Hepatocyte (in vitro differentiated cells): ENCODE measurements around the gene SCN2A. TPM values are rescaled to one million over a fixed set of nuclear protein-coding genes. Genes with fewer than 3 reads are reported as not detected.

Experiments
- DNase-seq: peaks from one replicate; pipeline ENCODE4 v3.0.0-alpha.2; 2016; ENCODE audit warnings: low spot score
- H2AFZ ChIP-seq: fragments of 200-600 bp; sonication (generic); 2 replicates; pipeline ENCODE4 v1.6.0; 2016; ENCODE audit warnings: antibody characterized with exemption, mild to moderate bottlenecking
- H3K27ac ChIP-seq: fragments of 200-600 bp; sonication (generic); 2 replicates; pipeline ENCODE4 v1.5.1; 2016; ENCODE audit warnings: mild to moderate bottlenecking
- H3K27me3 ChIP-seq: fragments of 200-600 bp; sonication (generic); 2 replicates; pipeline ENCODE4 v1.6.1; 2016
- H3K36me3 ChIP-seq: fragments of 200-600 bp; sonication (generic); replicated peaks from 2 replicates; pipeline ENCODE4 v1.5.1; 2016; ENCODE audit warnings: low read depth; ENCODE audit not compliant: insufficient read depth
- H3K4me1 ChIP-seq: fragments of 200-600 bp; sonication (generic); 2 replicates; pipeline ENCODE4 v1.5.1; 2016; ENCODE audit warnings: mild to moderate bottlenecking, moderate library complexity; ENCODE audit not compliant: insufficient read depth
- H3K4me2 ChIP-seq: fragments of 200-600 bp; sonication (generic); 2 replicates; pipeline ENCODE4 v1.6.0; 2016
- H3K4me3 ChIP-seq: fragments of 200-600 bp; sonication (generic); 2 replicates; pipeline ENCODE4 v1.5.1; 2016; ENCODE audit warnings: mild to moderate bottlenecking
- H3K79me2 ChIP-seq: fragments of 200-600 bp; sonication (generic); 2 replicates; pipeline ENCODE4 v1.6.0; 2017; ENCODE audit warnings: mild to moderate bottlenecking
- H3K9me2 ChIP-seq: fragments of 200-600 bp; sonication (generic); replicated peaks from 2 replicates; pipeline ENCODE4 v1.6.0; 2017; ENCODE audit warnings: mild to moderate bottlenecking; ENCODE audit not compliant: insufficient read depth
- H3K9me3 ChIP-seq: fragments of 200-600 bp; sonication (generic); 2 replicates; pipeline ENCODE4 v1.5.1; 2016; ENCODE audit warnings: low read depth, mild to moderate bottlenecking
- H4K20me1 ChIP-seq: fragments of 200-600 bp; sonication (generic); 2 replicates; pipeline ENCODE4 v1.6.0; 2016; ENCODE audit warnings: mild to moderate bottlenecking; ENCODE audit not compliant: insufficient read depth, poor library complexity, severe bottlenecking
- CTCF ChIP-seq: fragments of 200-600 bp; sonication (generic); IDR thresholded peaks from 2 replicates; pipeline ENCODE4 v1.5.1; 2016; ENCODE audit warnings: antibody characterized with exemption, mild to moderate bottlenecking; ENCODE audit not compliant: poor library complexity
- EZH2 ChIP-seq: fragments of 200-600 bp; sonication (generic); IDR thresholded peaks from 2 replicates; pipeline ENCODE4 v1.6.1; 2016; ENCODE audit warnings: antibody characterized with exemption, mild to moderate bottlenecking, borderline replicate concordance
- EZH2phosphoT487 ChIP-seq: fragments of 200-600 bp; sonication (generic); IDR thresholded peaks from one replicate; pipeline ENCODE4 v1.6.1; 2018; ENCODE audit warnings: antibody characterized with exemption, mild to moderate bottlenecking, low read depth, moderate library complexity; ENCODE audit not compliant: unreplicated experiment, severe bottlenecking
- WGBS: methylation state at CpG from one replicate; pipeline ENCODE4 v1.1.6; 2016; ENCODE audit warnings: low lambda C conversion rate; ENCODE audit errors: missing lambda C conversion rate; 5-methylcytosine and 5-hydroxymethylcytosine counted together
- polyA plus RNA-seq: library from polyadenylated mRNA; unstranded; fragments of >200 nt; fragmentation: Nextera tagmentation; extraction: Ambion mirVana; gene quantifications from 2 replicates; pipeline ENCODE4 v1.2.1, GENCODE V29; 2016
- total RNA-seq: library from RNA; depleted of rRNA; stranded (reverse); fragments of >200 nt; gene quantifications from 2 replicates; pipeline ENCODE4 v1.2.3, GENCODE V29; 2014

Gene SCN2A
- total and polyA plus RNA-seq, 2 experiments from 2014 or later, result 0.86 to 2.9 TPM

GRCh38 chr2:165434865-165435496 is 195.8 kb downstream of the SCN2A start:
- TF ChIP-seq EZH2phosphoT487, result no peak
- TF ChIP-seq EZH2, result no peak
- TF ChIP-seq CTCF, result no peak
- Histone ChIP-seq H3K27me3 (no peaks in the 10 kb centered on the region), H3K9me2 (no peaks in the 10 kb centered on the region), H3K36me3 (no peaks in the 10 kb centered on the region), H3K4me3 (no peak overlapping the region), H3K4me2 (peak overlapping the region; percentile 26), H3K4me1 (peaks cover 8% of the 10 kb centered on the region), H2AFZ (no peak overlapping the region), H3K79me2 (no peaks in the 10 kb centered on the region), H3K9me3 (no peaks in the 10 kb centered on the region), H4K20me1 (no peaks in the 10 kb centered on the region), H3K27ac (peak overlapping the region; percentile 64)
- peak; percentile 9 for DNase-seq
- 10% methylated on average over 1 of the region's 1 CpG for WGBS

- Histone ChIP-seq H3K4me1 (peaks cover 9% of the 10 kb centered on the region), H2AFZ (no peak overlapping the region), H3K9me3 (no peaks in the 10 kb centered on the region), H3K4me2 (peak overlapping the region; percentile 12), H3K27ac (peak overlapping the region; percentile 64), H3K79me2 (no peaks in the 10 kb centered on the region), H3K4me3 (no peak overlapping the region), H3K9me2 (no peaks in the 10 kb centered on the region), H3K27me3 (no peaks in the 10 kb centered on the region), H3K36me3 (no peaks in the 10 kb centered on the region), H4K20me1 (no peaks in the 10 kb centered on the region)
- WGBS, result 26% methylated on average over 1 of the region's 1 CpG
- DNase-seq, result no peak
- TF ChIP-seq CTCF (no peak), EZH2 (no peak), EZH2phosphoT487 (no peak)
Measured at GRCh38 chr2:165435611-165436010, 196.4 kb downstream of the SCN2A start.

- H3K9me3 ChIP-seq, result no peaks in the 10 kb centered on the region
- H3K9me2 ChIP-seq, result no peaks in the 10 kb centered on the region
- H3K4me2 ChIP-seq, result no peak overlapping the region
- TF ChIP-seq EZH2phosphoT487, result no peak
- TF ChIP-seq CTCF, result no peak
- no peak for TF ChIP-seq EZH2
- peaks cover 11% of the 10 kb centered on the region for H3K4me1 ChIP-seq
- H2AFZ ChIP-seq, result no peak overlapping the region
- H3K27ac ChIP-seq, result no peak overlapping the region
- no peak overlapping the region for H3K4me3 ChIP-seq
- H3K27me3 ChIP-seq, result no peaks in the 10 kb centered on the region
- 96% methylated on average over 3 of the region's 3 CpGs for WGBS
- no peaks in the 10 kb centered on the region for H3K79me2 ChIP-seq
- no peaks in the 10 kb centered on the region for H3K36me3 ChIP-seq
- DNase-seq, result no peak
- H4K20me1 ChIP-seq, result no peaks in the 10 kb centered on the region
Measured at GRCh38 chr2:165436559-165436958, 197.3 kb downstream of the SCN2A start.
